GM18502 (cell line): ENCODE measurements around the gene RNASE1.
"Not testable (repeated sequence)": the region's sequence is repeated elsewhere in the genome, so short reads cannot be mapped to it uniquely, and the experiment has no call there.

ENCODE experiments used
- ATAC-seq: cut with Tn5 transposase; IDR thresholded peaks from one replicate; pipeline ENCODE4 v1.9.1; 2021; ENCODE audit warnings: mild to moderate bottlenecking; ENCODE audit not compliant: unreplicated experiment, poor library complexity

The RNASE1 gene

DNA sequence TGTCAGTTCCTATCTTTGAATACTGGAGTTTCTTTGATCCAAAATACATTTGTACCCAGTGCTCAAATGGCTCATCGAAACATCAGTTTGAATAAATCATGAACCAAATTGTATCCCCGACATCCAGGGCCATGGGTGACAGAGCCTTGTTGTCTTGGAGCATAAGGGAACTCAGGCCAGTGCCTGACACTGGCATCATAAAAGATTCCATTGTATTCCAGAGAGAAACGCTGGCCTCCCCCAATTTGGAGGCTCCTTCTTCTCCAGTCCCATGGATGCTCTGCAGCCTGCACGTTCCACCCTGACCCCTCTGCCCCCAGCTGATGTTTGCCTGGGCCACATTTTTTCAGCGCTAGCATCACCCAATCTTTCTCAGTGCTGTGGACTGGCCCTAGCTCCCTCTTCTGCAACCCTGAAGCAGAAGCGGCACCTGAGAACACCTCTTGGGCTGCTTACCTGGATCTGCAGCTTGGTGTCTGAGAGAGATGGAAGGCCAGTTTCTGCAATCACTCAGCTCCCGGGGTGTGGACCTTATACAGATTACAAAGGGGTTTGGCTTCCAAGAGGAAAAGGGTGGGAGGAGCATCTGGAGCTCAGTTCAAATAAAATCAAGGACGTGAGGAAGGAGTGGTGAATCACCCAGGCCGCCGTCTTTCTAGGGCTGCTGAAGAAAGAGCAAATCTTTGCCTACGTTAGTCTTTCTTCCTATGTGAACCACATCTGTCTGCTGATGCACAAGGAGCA, at the start of gene RNASE1:
RNASE1 (minus strand) TSS at position 504 of the 744 bp plus-strand sequence. CDS start 776 bp downstream, outside the sequence.
- ATAC-seq: no peak

DNA sequence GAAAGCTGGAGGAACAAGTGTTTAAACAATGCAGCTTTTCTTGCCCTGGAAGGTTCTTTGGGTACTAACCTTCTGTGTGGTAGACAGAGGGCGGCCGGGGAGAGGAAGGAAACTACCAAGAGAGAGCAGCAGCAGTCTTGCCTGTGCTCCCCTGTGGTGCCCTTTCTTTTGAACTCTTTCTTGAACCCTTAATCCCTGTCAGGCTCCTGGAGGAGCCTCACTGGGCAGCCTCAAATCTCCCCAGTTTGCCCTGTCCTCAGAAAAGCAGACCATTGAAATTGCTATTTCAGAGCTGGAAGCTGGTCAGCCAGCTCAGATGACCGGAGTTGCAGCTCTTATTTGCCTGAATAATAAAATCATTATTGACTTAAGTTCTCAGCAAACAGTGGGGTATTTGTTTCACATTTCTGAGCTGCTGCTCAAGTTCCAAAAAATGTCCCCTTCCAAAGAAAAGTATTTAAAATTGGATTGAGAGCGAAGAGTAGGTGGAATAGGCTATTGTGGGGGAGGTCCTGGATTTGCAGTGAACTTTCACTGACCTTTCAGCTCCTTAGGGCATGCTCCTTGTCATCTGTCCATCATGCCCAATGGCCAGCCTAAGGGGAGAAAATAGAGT, 46.4 kb upstream of the RNASE1 start:
- ATAC-seq: no peak

DNA sequence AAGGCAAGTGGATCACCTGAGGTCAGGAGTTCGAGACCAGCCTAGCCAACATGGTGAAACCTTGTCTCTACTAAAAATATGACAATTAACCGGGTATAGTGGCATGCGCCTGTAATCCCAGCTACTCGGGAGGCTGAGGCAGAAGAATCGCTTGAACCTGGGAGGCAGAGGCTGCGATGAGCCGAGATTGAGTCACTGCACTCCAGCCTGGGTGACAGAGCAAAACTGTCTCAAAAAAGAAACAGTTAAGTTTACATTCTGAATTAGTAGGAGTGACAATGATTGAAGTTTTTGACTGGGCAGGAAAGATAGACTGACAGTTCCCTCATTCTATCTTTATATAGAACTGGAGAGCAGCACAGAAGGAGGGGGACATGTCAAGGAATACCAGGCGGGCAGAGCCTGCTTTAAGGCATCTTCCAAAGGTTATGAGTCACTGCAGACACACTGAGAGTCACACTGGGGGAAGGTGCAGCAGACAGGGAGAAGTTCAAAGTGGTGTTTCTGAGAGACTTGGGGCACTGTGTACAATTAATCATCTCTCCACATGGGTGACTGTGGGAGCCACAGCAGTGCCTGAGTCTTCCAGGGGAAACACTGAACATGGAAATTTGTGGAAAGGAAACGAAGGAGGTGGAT, 45.8 kb upstream of the RNASE1 start:
- no peak for ATAC-seq

DNA sequence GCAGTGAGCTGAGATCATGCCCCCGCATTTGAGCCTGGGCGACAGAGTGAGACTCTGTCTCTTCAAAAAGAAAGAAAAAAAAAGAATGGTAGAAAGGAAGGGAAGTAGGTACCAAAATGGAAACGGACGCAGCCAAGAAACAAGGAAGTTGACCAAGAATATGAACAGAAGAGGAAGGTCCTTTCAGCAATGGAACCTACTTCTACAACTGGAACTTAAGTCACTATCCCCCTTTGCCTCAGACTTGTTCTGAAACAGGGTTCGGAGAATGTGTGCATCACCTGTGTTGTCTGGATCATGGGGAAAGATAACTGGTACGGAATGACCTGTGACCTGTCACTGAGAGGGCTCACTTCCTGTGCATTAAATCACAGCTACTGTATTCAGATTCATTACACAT, 43.9 kb upstream of the RNASE1 start:
- ATAC-seq: no peak

DNA sequence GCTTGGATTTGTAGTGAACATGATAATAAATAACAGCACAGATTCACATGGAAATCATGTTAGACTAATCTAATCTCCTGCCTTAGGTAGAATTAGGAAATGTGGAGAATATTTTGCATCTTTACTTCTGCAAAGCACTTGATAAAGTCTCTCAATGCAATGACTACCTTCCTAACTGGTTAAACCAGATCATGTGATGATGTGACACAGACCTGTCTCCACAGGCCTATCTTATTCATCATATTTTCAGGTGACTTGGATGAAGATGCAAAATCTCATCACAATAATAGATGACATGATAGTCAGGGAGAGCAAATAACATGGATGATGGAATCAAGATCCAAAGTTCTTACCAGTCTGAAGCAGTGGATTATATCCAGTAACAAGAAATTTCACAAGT, 38.5 kb upstream of the RNASE1 start:
- no peak for ATAC-seq

DNA sequence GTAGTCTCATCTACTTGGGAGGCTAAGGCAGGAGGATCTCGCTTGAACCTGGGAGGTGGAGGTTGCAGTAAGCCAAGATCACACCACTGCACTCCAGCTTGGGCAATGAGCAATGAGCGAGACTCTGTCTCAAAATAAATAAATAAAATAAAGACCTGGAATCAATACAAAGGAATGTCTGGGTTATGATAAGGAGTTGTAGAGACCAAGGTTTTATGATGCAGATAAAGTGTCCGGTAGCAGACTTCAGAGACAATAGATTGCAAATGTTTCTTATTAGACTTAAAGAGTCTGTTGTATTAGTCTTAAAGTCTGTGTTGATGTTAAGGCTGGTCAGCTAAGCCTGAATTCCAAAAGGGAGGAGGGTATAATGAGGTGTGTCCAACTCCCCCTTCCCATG, 35.2 kb upstream of the RNASE1 start:
- no peak for ATAC-seq

DNA sequence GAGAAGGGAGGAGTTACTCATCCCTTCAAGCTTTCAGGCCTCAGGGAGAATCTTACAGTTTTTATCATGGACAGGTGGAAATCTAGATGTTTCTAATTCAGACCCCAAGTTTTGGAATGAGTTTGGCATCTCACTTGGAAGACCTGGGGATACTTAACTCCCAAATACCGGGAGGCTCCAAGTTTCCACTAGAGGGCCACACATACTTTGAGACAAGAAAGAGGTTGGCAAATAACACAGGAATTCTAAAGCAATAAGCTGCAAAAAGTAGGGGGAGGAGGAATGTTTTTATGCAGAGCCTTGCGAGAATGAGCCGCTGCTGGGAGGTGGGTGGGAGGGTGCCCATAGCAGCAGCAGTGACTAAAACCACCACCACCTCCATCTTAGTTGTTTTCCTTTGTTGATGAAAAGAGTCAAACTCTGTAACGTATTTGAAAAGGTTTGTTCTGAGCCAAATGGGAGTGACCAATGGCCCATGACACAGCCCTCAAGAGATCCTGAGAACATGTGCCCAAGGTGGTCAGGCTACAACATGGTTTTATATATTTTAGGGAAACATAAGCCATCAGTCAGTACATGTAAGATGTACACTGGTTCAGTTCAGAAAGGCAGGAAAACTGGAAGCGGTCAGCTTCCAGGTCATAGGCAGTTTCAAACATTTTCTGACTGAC, 34.2 kb upstream of the RNASE1 start:
- ATAC-seq: no peak

DNA sequence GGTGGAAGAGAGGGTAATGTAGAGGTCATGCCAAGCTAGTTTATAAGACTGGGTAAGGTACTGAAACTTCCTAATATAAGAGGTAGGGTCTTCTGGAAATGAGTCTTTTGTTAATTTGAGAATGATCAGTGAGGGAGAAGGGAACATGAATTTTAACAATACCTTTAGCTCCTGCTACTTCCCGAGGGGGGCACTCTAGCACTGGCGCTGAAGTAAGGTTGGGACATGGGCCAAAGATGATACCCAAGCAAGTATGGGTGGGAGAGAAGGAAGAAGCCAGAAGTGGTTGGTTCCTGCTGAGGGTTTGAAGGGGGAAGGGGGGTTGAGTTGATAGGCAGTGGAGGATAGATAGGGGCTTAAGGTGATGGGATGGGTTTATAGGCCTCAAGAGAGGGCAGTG, 32.3 kb upstream of the RNASE1 start:
- no peak for ATAC-seq

DNA sequence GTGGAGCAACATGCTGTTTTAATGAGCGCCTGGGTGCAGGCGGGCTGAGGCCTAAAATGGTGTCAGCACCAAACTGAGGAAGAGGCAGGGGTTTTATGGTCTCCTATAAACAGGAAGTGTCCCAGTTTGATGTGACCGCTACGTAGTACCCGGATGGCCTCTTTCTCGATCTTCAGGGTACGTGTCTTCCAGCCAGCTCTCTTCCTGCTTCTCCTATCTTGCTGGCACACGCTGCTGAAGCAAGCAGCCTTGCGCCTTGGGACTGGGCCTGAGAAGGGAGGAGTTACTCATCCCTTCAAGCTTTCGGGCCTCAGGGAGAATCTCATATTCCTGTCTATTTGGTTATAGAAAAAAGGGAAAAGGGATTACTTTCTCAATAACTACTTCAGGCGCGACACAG, 28.2 kb upstream of the RNASE1 start:
- ATAC-seq: no peak

DNA sequence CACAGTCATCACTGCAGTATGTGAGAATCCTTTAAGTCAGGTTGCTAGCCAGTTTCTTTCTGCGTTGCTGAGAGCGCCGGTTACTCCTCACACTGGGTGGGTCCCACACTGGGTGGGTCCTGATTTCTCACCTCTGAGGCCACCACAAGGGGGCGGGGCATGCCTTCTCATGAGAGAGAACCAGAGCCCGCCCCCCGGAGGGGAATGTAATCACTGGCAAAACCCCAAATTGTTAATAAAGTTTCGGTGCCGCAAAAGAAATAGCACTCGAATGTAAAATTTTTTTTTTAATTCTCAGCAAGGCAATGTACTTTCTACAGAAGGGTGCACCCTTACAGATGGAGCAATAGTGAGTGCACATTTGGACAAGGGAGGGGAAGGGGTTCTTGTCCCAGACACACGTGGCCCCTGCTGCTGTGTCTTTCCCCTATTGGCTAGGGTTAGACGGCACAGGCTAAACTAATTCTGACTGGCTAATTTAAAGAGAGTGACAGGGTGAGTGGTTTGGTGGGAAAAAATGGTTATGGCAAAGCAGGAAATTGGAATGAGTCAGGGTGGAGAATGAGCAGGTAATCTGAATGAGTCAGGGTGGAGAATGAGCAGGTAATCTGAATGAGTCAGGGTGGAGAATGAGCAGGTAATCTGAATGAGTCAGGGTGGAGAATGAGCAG, 25.5 kb upstream of the RNASE1 start:
- ATAC-seq: not testable (repeated sequence)

DNA sequence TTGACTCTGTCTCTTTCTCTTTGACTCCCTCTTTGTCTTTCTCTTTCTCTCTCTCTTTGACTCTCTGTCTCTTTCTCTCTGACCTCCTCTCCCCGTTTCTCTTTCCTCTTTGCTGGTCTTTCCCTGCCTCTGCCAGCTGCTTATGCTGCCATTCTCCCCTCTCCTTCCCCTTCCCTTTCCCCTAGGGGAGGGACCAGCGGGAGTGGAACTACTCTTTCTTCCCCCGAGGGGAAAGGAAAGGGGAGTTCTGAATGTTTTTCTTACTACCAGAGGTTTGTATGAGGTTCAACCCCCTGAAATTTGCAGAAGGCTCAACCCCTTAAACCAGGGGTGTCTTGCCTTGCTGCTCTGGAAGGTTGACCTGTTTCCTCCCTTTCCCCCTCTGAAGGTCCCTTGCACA, 24.7 kb upstream of the RNASE1 start:
- no peak for ATAC-seq

DNA sequence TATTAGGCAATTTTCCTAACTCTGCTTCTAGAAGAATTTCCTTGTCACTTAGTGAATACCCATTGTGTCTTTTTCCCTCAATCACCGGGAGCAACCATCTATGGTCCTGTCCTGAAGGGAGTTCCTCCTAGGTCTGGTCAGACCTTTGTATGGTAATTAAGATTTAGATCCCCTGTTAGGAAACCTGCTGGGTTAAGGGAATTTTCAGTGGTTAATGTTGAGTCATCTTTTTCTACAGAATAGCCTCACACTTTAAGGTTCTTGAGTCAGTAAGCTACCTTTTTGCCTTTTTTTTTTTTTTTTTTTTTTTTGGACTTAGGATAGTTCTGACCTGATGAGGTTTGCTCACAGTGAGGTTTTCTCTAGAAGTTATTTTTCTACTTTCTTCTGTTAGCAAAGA, 24.0 kb upstream of the RNASE1 start:
- not testable (repeated sequence) for ATAC-seq

DNA sequence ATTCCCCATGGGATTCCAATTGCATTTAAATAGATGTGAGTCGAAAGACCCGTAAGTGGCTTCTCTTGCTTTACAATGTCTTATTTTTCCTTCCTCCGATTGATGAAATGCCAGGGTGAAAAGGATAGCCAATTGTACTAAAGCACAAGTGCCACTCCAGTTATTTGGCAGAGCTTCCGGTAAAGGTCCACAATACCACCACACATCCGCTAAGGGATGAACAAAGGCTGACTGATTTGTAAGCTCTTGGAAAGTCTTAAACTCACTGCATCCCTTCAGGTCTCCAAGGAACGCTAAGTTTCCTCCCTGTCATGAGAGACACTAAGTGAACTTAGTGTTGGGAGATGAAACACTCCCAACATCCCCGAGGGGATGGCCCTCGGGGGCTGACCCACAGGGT, 21.2 kb upstream of the RNASE1 start:
- no peak for ATAC-seq

DNA sequence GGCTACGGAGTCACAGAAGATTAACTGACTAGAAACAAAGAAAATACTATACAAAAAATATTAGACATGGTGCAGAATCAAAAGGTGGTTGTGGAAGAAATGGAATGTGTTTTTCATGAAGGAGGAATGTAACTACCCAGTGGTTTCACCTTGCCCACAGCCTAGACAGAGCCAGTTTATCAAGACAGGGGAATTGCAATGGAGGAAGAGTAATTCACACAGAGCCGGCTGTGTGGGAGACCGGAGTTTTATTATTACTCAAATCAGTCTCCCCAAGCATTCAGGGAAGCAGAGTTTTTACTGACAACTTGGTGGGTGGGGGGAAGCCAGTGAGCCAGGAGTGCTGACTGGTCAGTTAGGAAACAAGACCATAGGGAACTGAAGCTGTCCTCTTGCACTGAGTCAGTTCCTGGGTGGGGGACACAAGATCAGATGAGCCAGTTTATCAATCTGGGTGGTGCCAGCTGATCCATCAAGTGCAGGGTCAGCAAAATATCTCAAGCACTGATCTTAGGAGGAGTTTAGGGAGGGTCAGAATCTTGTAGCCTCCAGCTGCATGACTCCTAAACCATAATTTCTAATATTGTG, 19.0 kb upstream of the RNASE1 start:
- ATAC-seq: not testable (repeated sequence)

DNA sequence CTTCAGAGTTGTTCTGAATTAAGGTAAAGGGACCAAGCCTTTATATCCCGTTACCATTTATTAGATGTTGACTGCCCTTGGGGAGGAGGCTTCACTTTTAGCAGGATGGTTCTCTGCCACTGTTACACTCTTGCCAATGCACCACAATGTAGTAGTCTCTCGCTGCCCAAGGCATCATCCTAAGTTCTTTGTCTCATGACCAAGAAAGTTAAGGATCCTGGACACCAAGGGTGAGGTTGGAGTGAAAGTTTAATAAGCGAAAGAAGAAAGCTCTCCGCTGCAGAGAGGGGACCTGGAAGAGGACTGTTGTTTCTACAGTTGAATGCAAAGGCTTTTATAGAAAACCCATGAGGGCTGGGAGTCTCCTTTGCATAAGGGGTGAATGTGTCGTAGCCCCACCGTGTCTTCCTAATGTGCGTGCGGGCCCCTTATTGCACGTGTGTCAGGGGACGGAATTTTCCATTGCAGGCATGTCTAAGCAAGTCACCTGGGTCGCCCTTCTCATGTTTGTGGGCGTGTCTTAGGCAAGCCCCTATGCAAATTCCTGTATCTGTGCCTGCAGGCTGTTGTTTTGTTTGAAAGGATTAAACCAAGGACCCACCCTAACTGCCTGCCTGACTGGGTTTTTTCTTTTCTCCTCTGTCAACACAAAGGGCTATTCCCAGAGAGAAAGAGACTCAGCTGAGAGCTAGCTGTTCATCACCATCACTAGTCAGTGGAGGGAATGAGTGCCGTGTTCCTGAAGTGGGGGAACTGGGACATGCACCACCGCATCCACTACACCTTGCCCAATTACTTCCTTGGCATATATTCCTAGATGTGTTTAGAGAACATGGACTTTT, 17.6 kb upstream of the RNASE1 start:
- no peak for ATAC-seq

DNA sequence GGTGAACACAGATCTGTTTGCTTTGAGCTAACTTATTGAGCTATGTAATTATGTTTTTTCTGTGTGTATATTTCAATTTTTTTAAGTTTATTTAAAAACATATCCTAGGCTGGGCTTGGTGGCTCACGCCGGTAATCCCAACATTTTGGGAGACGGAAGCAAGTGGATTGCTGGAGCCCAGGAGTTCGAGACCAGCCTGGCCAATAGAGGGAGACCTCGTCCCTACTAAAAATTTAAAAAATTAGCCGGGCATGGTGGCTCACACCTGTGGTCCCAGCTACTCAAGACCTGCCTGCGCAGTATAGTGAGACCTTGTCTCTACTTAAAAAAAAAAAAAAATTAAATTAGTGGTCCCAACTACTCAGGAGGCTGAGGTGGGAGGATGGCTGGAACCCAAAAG, 16.2 kb upstream of the RNASE1 start:
- ATAC-seq: no peak

DNA sequence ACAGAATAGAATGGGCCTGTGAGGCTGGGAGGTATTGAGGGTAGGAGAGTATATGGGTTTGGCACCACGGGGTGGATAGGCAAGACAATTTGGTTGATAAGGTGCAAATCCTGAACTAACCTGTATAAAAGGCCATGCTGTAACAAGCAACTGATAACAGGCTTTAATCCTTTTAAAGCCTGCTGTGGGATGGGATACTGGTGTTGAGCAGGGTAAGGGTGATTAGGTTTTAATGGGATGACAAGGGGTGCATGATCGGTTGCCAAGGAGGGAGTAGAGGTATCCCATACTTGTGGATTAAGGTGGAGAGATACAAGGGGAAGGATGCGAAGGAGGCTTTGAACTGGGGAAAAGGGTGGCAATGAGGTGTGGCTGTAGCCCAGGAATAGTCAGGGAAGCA, 13.3 kb upstream of the RNASE1 start:
- not testable (repeated sequence) for ATAC-seq

DNA sequence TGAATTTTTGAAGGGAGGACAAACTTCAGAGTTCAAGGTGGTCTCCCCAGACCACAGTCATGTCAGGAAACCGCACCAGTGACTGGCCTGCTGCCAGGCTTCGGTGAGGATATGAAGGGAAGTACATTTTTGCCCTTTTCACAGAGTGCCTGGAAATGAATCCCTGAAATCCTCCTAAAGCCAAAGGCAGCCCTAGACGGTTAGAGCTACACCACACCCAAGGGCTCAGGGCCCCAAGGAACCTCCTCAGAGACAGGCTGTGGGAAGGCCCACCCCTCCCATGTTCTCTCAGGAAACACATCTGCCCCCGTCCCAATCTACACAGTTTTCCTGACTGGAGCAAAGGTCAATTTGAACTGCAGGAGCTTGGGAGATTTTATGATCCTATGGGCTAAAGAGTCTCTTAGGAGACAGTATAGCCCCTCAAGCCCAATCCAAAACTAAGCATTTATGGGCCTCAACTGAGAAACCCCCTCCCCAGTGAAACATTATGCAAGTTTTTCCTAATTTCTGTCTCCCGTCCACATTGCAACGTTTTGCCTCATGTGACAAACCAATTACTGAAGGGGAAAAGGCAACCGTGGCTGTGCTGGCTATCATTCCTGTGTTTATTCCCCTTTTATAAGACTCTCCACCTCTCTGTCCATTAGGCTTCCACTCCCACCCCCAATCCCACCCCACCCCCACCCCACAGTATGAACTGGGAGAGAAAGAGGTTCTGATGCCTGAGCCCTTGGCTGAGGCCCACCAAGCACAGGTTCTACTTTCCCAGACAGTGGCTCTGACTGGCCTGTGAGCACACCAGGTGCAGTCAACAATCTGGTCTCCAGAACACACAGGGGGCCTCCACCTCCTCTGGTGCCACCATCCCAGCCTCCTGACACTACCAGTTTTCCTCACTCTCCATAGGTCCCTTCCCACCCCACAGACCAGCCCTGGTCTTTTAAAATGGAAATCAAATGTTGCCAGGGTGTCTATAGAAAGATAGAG, 9.6 kb upstream of the RNASE1 start:
- no peak for ATAC-seq
